ENCODE measurements around the gene DSCAML1. TPM values are rescaled to one million over a fixed set of nuclear protein-coding genes. Genes with fewer than 3 reads are reported as not detected.
A peak's percentile ranks its signal among the peaks of the same experiment; 100 is the strongest.

DSCAML1 gene
- total RNA-seq, 1 experiment from 2014 or later, result not detected

GRCh38 chr11:117427356-117427874 lies 369.6 kb downstream of the DSCAML1 start:
- DNase-seq (ENCODE audit: low read depth), result no peak

GRCh38 chr11:117426941-117427340 lies 370.1 kb downstream of the DSCAML1 start:
- no peak for DNase-seq (ENCODE audit: low read depth)

GRCh38 chr11:117426297-117426685 lies 370.7 kb downstream of the DSCAML1 start:
- peak; percentile 67 for DNase-seq (ENCODE audit: low read depth)

GRCh38 chr11:117425679-117426296 lies 371.2 kb downstream of the DSCAML1 start:
- DNase-seq (ENCODE audit: low read depth), result no peak

- no peak for DNase-seq (ENCODE audit: low read depth)
These were observed 372.2 kb downstream of the DSCAML1 start for GRCh38 chr11:117424781-117425180.

- no peak for DNase-seq (ENCODE audit: low read depth)
These were observed 373.9 kb downstream of the DSCAML1 start for GRCh38 chr11:117423046-117423575.

GRCh38 chr11:117421476-117421875 lies 375.5 kb downstream of the DSCAML1 start:
- DNase-seq (ENCODE audit: low read depth), result no peak

- DNase-seq (ENCODE audit: low read depth), result peak; percentile 23
These were observed 376.0 kb downstream of the DSCAML1 start for GRCh38 chr11:117421041-117421440.

- no peak for DNase-seq (ENCODE audit: low read depth)
These were observed 376.4 kb downstream of the DSCAML1 start for GRCh38 chr11:117420598-117420997.

- DNase-seq (ENCODE audit: low read depth), result no peak
These were observed 376.9 kb downstream of the DSCAML1 start for GRCh38 chr11:117420143-117420485.

- no peak for DNase-seq (ENCODE audit: low read depth)
These were observed 377.4 kb downstream of the DSCAML1 start for GRCh38 chr11:117419482-117420142.

GRCh38 chr11:117418737-117419481 lies 378.1 kb downstream of the DSCAML1 start:
- no peak for DNase-seq (ENCODE audit: low read depth)

GRCh38 chr11:117417856-117418255 lies 379.2 kb downstream of the DSCAML1 start:
- DNase-seq (ENCODE audit: low read depth), result no peak

- DNase-seq (ENCODE audit: low read depth), result no peak
These were observed 379.7 kb downstream of the DSCAML1 start for GRCh38 chr11:117417342-117417741.

GRCh38 chr11:117415358-117415896 lies 381.6 kb downstream of the DSCAML1 start:
- DNase-seq (ENCODE audit: low read depth), result no peak

- DNase-seq (ENCODE audit: low read depth), result no peak
These were observed 382.3 kb downstream of the DSCAML1 start for GRCh38 chr11:117414724-117415123.

- no peak for DNase-seq (ENCODE audit: low read depth)
These were observed 383.4 kb downstream of the DSCAML1 start for GRCh38 chr11:117413616-117414015.

- no peak for DNase-seq (ENCODE audit: low read depth)
These were observed 384.3 kb downstream of the DSCAML1 start for GRCh38 chr11:117412653-117413275.

GRCh38 chr11:117412176-117412575 lies 384.8 kb downstream of the DSCAML1 start:
- DNase-seq (ENCODE audit: low read depth), result no peak

- DNase-seq (ENCODE audit: low read depth), result no peak
These were observed 385.3 kb downstream of the DSCAML1 start for GRCh38 chr11:117411736-117412135.

- DNase-seq (ENCODE audit: low read depth), result no peak
These were observed 385.9 kb downstream of the DSCAML1 start for GRCh38 chr11:117410861-117411710.
